ENCODE data around the gene FAM43A.

FAM43A gene

DNA sequence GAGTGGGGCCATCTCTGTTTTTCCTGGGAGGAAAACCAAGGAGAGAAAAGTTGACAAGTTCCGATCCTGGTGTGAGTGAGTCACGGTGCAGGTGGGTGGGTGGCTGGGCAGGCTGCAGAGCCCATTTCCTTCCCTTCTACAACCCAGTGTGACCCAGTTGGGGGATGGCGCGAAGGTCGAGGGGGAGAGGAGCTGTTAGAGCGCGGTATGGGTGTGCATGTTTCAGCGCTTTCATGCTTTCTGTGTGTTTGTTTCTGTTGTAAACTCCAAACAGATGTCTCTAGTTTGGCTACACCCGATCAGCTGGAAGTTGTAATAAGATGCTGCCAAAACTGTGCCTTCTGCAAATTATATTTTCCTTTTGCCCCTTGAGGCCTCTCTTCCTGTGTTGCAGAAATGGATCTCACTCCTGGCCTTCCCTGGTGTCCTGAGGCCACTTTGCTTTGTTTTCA lies 3.8 kb downstream of the FAM43A start:
- TF ChIP-seq MYC (IDR thresholded peaks at IDR 0.05; ENCODE audit: low read depth, low read length) (no peak), POLR2A (IDR thresholded peaks at IDR 0.05; ENCODE audit: extremely low read depth, insufficient read length) (no peak)
- TF ChIP-seq, protein P1, sequence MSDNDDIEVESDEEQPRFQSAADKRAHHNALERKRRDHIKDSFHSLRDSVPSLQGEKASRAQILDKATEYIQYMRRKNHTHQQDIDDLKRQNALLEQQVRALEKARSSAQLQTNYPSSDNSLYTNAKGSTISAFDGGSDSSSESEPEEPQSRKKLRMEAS (IDR thresholded peaks at IDR 0.05; ENCODE audit: low read depth, low read length): no peak
- TF ChIP-seq, protein P2, sequence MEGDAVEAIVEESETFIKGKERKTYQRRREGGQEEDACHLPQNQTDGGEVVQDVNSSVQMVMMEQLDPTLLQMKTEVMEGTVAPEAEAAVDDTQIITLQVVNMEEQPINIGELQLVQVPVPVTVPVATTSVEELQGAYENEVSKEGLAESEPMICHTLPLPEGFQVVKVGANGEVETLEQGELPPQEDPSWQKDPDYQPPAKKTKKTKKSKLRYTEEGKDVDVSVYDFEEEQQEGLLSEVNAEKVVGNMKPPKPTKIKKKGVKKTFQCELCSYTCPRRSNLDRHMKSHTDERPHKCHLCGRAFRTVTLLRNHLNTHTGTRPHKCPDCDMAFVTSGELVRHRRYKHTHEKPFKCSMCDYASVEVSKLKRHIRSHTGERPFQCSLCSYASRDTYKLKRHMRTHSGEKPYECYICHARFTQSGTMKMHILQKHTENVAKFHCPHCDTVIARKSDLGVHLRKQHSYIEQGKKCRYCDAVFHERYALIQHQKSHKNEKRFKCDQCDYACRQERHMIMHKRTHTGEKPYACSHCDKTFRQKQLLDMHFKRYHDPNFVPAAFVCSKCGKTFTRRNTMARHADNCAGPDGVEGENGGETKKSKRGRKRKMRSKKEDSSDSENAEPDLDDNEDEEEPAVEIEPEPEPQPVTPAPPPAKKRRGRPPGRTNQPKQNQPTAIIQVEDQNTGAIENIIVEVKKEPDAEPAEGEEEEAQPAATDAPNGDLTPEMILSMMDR (IDR thresholded peaks at IDR 0.05; ENCODE audit: low read depth, low read length): no peak
- H3K4me3 ChIP-seq (ENCODE audit: low read depth, low read length): peak overlapping the region; percentile 83
- DNase-seq (ENCODE audit: low read depth): peak; percentile 37

DNA sequence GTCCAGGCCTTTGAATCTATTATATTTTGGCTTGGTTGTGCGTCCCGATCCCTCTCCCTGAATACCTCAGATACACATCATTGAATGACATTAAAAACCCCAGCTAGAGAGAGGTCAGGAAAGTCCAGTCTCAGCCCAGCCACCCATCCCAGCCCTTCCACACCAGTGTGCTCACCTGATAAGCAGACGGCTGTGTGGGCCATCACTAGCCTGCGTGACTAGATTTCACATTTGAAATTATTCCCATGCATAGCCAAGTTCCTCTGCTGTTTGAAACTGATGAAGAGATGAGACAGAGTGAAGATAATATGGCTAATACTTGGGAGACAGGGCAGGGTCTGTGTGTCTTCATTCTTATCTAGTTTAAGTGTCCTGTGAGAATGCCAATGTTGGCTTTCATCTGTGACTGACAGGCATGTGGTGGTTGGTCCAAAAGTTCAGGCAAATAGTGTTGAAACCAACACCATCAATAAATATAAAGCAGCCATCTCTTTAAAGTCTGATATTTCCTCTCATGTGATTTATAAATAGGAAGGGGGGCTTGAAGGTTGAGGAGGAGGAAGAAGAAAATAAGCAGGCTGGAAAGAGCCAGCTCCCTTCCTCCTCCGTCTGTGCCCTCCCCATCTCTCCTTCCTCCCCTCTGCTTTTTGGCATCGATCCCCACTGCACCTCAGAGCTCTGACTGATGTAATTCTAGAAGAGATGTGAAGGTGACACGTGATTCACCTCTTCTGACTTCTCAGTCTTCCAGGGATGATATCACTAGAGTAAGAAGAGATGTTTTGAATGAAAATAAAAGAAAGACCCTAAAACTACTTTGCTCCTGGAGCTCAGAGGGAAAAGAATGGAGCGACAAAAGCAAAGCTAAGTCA lies 5.1 kb downstream of the FAM43A start:
- TF ChIP-seq, protein P2 (IDR thresholded peaks at IDR 0.05; ENCODE audit: low read depth, low read length): no peak
- TF ChIP-seq POLR2A (IDR thresholded peaks at IDR 0.05; ENCODE audit: extremely low read depth, insufficient read length) (no peak), MYC (IDR thresholded peaks at IDR 0.05; ENCODE audit: low read depth, low read length) (no peak)
- TF ChIP-seq, protein P1 (IDR thresholded peaks at IDR 0.05; ENCODE audit: low read depth, low read length): no peak
- H3K4me3 ChIP-seq (ENCODE audit: low read depth, low read length): no peak overlapping the region
- no peak for DNase-seq (ENCODE audit: low read depth)

DNA sequence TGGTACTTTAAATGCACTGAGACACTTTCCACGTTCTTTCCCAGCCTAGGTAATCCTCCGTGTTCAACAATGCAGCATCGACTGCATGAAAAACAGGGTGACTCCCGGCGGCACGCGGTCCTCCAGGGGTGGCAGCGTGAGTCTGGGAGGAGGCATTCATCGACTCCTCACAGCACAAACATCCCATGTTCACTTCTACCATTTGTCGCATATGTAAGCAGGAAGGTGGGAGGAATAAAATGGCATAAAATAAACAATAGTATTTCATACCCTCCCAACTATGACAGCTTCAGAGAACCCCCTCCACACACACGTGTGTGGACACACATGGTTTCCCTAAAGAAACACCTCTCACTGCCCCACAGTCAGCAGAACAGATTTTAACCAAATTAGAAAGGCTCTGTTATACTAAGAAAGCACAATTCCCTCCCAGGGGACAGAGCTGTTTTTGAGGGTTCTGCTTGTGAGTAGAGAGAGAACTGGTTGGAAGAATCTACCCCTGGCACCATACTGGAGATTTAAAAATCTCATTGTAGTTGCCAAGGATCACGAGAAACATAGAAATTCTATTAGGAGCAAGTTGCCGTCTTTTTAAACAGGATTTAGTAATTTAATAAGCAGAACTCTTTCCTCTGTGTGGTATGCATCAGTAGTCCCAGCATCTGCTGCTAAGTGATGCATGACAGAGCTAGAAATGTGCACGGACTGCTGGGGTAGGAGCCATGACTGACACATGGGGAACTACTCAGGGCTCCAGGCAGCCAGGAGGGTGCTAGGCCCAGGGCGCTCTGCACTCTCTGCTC lies 6.0 kb downstream of the FAM43A start:
- TF ChIP-seq, protein P1 (IDR thresholded peaks at IDR 0.05; ENCODE audit: low read depth, low read length): no peak
- no peak overlapping the region for H3K4me3 ChIP-seq (ENCODE audit: low read depth, low read length)
- no peak for DNase-seq (ENCODE audit: low read depth)

DNA sequence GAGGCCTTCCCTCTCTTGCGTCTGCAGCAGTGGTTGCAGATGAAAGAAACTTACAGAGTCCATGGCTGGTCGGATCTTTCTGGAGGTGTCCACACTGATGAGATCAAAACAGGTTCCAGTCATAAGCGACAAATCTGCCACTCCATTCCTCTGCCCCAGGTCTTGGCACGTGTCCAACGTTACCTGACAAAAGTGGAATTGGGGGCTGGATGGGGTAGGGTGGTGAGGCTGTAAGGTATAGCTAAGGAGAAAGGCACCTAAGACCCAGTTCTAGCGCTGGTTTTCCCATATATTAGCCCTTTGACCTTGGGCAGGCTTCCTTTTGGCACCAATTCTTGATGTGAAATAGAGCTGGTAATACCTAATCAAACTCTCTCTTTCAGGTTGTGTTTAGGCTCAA lies 11.0 kb downstream of the FAM43A start:
- TF ChIP-seq MYC (IDR thresholded peaks at IDR 0.05; ENCODE audit: low read depth, low read length) (no peak), POLR2A (IDR thresholded peaks at IDR 0.05; ENCODE audit: extremely low read depth, insufficient read length) (no peak)
- TF ChIP-seq, protein P1 (IDR thresholded peaks at IDR 0.05; ENCODE audit: low read depth, low read length): no peak
- TF ChIP-seq, protein P2 (IDR thresholded peaks at IDR 0.05; ENCODE audit: low read depth, low read length): no peak
- no peak overlapping the region for H3K4me3 ChIP-seq (ENCODE audit: low read depth, low read length)
- no peak for DNase-seq (ENCODE audit: low read depth)

DNA sequence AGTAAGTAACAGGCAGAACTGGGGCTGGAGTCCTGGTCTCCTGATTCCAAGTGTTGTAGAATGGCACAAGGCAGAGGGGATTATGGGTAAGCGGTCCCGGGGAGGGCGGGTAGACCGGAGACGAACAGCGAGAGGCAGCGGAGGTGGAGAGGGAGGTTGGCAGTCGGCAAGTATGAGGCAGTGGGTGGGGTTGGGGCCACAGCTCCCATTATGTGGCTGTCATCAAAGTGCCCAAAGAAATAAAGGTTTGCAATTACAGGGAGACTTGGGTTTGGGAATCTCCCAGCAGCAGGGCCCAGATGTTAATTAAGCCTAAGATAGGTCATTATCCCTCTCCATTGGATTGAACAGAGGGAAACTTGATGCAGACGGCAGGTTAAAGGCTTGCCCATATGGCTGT lies 16.9 kb downstream of the FAM43A start:
- no peak for DNase-seq (ENCODE audit: low read depth)
- TF ChIP-seq POLR2A (IDR thresholded peaks at IDR 0.05; ENCODE audit: extremely low read depth, insufficient read length) (no peak), MYC (IDR thresholded peaks at IDR 0.05; ENCODE audit: low read depth, low read length) (no peak)
- TF ChIP-seq, protein P1 (IDR thresholded peaks at IDR 0.05; ENCODE audit: low read depth, low read length): no peak
- TF ChIP-seq, protein P2 (IDR thresholded peaks at IDR 0.05; ENCODE audit: low read depth, low read length): no peak
- no peak overlapping the region for H3K4me3 ChIP-seq (ENCODE audit: low read depth, low read length)

DNA sequence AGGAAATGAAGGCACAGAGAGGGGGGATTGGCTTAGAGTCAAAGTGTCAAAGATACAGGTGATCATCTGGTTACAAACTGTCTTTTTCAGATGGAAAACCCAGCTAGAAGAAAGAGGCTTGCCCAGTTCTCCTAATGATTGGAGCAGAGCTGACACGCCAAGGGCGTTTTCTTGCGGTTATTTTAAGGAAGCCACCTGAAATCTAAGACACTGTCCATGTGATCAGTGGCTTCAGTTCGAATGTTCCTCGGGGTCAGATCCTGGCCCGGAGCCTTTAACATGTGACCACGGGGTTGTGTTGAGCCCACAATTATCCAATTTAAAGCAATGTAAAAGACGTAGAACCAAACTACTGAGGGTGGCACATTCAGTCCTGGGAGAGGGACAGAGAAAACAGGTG lies 19.5 kb downstream of the FAM43A start:
- DNase-seq (ENCODE audit: low read depth): no peak
- no peak for TF ChIP-seq MYC (IDR thresholded peaks at IDR 0.05; ENCODE audit: low read depth, low read length)
- TF ChIP-seq, protein P1 (IDR thresholded peaks at IDR 0.05; ENCODE audit: low read depth, low read length): no peak
- TF ChIP-seq POLR2A (IDR thresholded peaks at IDR 0.05; ENCODE audit: extremely low read depth, insufficient read length): no peak
- TF ChIP-seq, protein P2 (IDR thresholded peaks at IDR 0.05; ENCODE audit: low read depth, low read length): no peak
- H3K4me3 ChIP-seq (ENCODE audit: low read depth, low read length): no peak overlapping the region
